HepG2 (cell line): ENCODE results near the gene RHBG. TPM values are rescaled to one million over a fixed set of nuclear protein-coding genes. Genes with fewer than 3 reads are reported as not detected.

Source experiments
- ATAC-seq: fragments of 200-7000 bp; cut with Tn5 transposase; 3 replicates; pipeline ENCODE4 v1.9.1; 2020; ENCODE audit warnings: mild to moderate bottlenecking, moderate library complexity
- BruUV-seq: library from RNA; stranded (reverse); fragments of 400-500 nt; replicated peaks from 2 replicates; lab custom pipeline; 2021; lab: Mats Ljungman, UMichigan
- CTCF ChIA-PET: fragments of 300-600 bp; formaldehyde crosslinking; extraction: SDS; loops from one replicate; lab custom pipeline; 2021; ENCODE audit warnings: low total read pairs, inconsistent platforms, low intra/inter-chr PET ratio; lab: Yijun Ruan, JAX
- POLR2A ChIA-PET: fragments of 350-600 bp; sonication (Branson Sonifier 250); formaldehyde crosslinking; loops from one replicate; lab custom pipeline; 2020; ENCODE audit warnings: antibody characterized with exemption, inconsistent platforms; lab: Yijun Ruan, JAX
- DNase-seq: peaks from one replicate; pipeline ENCODE4 v3.0.0-alpha.2; 2015; ENCODE audit warnings: low spot score
- FAIRE-seq: peaks from 3 replicates; lab custom pipeline; 2011; peaks lifted over from hg19 to GRCh38; lab: Jason Lieb, UNC
- H2AFZ ChIP-seq: one replicate; pipeline ENCODE4 v1.6.1; 2011; ENCODE audit warnings: low read length, inconsistent platforms
- H3K27ac ChIP-seq: fragments of 300-600 bp; 3 replicates; pipeline ENCODE4 v1.8.0; 2011; ENCODE audit warnings: mixed run types, mild to moderate bottlenecking, mixed read lengths, low read length, inconsistent platforms; ENCODE audit not compliant: insufficient read depth; ENCODE audit errors: extremely low read length
- H3K27me3 ChIP-seq, 2 experiments: fragments of 200-600 bp in 1 of 2; 2 replicates in 1 of 2; 3 replicates in 1 of 2; pipeline versions ENCODE4 v1.6.0 to v1.8.0; 2011; ENCODE audit warnings: low read length in 2 of 2, mild to moderate bottlenecking in 2 of 2, moderate library complexity in 2 of 2, inconsistent platforms in 1 of 2; ENCODE audit not compliant: insufficient read depth in 2 of 2, control insufficient read depth in 1 of 2
- H3K36me3 ChIP-seq, 2 experiments: fragments of 200-600 bp in 1 of 2; replicated peaks in 1 of 2; 2 replicates in 1 of 2; 3 replicates in 1 of 2; pipeline versions ENCODE4 v1.5.1 to v1.8.0; 2011; ENCODE audit warnings: low read length in 2 of 2, inconsistent platforms in 1 of 2; ENCODE audit not compliant: insufficient read depth in 2 of 2, control insufficient read depth in 1 of 2
- H3K4me1 ChIP-seq: 2 replicates; pipeline ENCODE4 v1.5.1; 2012; ENCODE audit warnings: low read length, inconsistent platforms; ENCODE audit not compliant: insufficient read depth
- H3K4me2 ChIP-seq: 2 replicates; pipeline ENCODE4 v1.6.0; 2011; ENCODE audit warnings: low read depth, low read length, inconsistent platforms
- H3K4me3 ChIP-seq, 3 experiments: fragments of 200-600 bp in 1 of 3; sonication (generic), shearing (Covaris generic) in 1 of 3; replicated peaks in 1 of 3; 2 replicates each; pipeline ENCODE4 v1.5.1; 2011 to 2016; ENCODE audit warnings: low read length in 3 of 3, inconsistent platforms in 2 of 3, low read depth in 2 of 3, mild to moderate bottlenecking in 2 of 3, control low read depth in 1 of 3, mixed read lengths in 1 of 3; ENCODE audit not compliant: insufficient read depth in 1 of 3
- H3K79me2 ChIP-seq: one replicate; pipeline ENCODE4 v1.6.1; 2011; ENCODE audit warnings: low read length, inconsistent platforms; ENCODE audit not compliant: insufficient read depth
- H3K9ac ChIP-seq: 2 replicates; pipeline ENCODE4 v1.6.0; 2011; ENCODE audit warnings: mild to moderate bottlenecking, low read depth, low read length, inconsistent platforms; ENCODE audit not compliant: insufficient read depth
- H3K9me3 ChIP-seq: 2 replicates; pipeline ENCODE4 v1.5.1; 2012; ENCODE audit warnings: mild to moderate bottlenecking, low read length
- H4K20me1 ChIP-seq: 2 replicates; pipeline ENCODE4 v1.6.0; 2011; ENCODE audit warnings: inconsistent platforms, mild to moderate bottlenecking, low read length, moderate library complexity; ENCODE audit not compliant: insufficient read depth
- CREB1 ChIP-seq, 2 experiments: fragments of 450-650 bp in 1 of 2; IDR thresholded peaks; 2 replicates each; pipeline ENCODE4 v1.6.1; 2016 to 2017; ENCODE audit warnings: control low read depth in 1 of 2, mild to moderate bottlenecking in 1 of 2, missing compliant biosample characterization in 1 of 2, missing genetic modification characterization in 1 of 2
- JUN ChIP-seq: sonication (generic); formaldehyde crosslinking; IDR thresholded peaks from 2 replicates; pipeline ENCODE4 v1.4.0; 2020; ENCODE audit warnings: mild to moderate bottlenecking, missing genetic modification reagents
- PLRG1 ChIP-seq: fragments of 450-650 bp; conservative IDR thresholded peaks from 2 replicates; pipeline ENCODE4 v1.6.1; 2016
- WGBS: methylation state at CpG from one replicate; pipeline ENCODE4 v1.1.6; 2017; ENCODE audit warnings: low lambda C conversion rate; 5-methylcytosine and 5-hydroxymethylcytosine counted together
- in situ Hi-C: cut with HindIII; loops from 2 replicates; pipeline ENCODE4 v1.10.0; 2017; ENCODE audit warnings: low pct_unique_long_range_greater_than_20kb; ENCODE audit not compliant: extremely low pct_ligation_motif_present
- intact Hi-C: fragments of 100-400 bp; cut with micrococcal nuclease; formaldehyde crosslinking; loops from one replicate; pipeline ENCODE4 v1.10.0; 2022; ENCODE audit not compliant: unreplicated experiment
- polyA plus RNA-seq, 8 experiments: library from polyadenylated mRNA; depleted of rRNA in 3 of 8; stranded (reverse) in 7 of 8; unstranded in 1 of 8; fragments of >200 nt; fragmentation: Illumina TruSeq in 4 of 8; extraction: Trizol in 4 of 8; gene quantifications; 2 replicates each; pipeline versions ENCODE4 v1.2.1 to v1.2.3, GENCODE V29; 2011 to 2016; ENCODE audit warnings: low read depth in 4 of 8, missing spikeins in 1 of 8, mixed read lengths in 1 of 8; ENCODE audit not compliant: insufficient read depth in 1 of 8
- total RNA-seq, 5 experiments: library from RNA; depleted of rRNA; stranded (reverse); fragments of >200 nt; fragmentation: Illumina TruSeq; extraction: Trizol; gene quantifications; 2 replicates each; pipeline ENCODE4 v1.2.3, GENCODE V29; 2016; ENCODE audit warnings: low read depth in 1 of 5
- TF ChIP-seq, protein P1 (sequence below): sonication (generic); formaldehyde crosslinking; IDR thresholded peaks from 2 replicates; pipeline ENCODE4 v1.5.0; 2020; ENCODE audit warnings: mild to moderate bottlenecking, missing genetic modification reagents

RHBG gene
- total and polyA plus RNA-seq, 2 of the 13 experiments (the other 11 are each of a cell fraction or from before 2014, with no cell fraction given), result 61.8 to 73.5 TPM

DNA sequence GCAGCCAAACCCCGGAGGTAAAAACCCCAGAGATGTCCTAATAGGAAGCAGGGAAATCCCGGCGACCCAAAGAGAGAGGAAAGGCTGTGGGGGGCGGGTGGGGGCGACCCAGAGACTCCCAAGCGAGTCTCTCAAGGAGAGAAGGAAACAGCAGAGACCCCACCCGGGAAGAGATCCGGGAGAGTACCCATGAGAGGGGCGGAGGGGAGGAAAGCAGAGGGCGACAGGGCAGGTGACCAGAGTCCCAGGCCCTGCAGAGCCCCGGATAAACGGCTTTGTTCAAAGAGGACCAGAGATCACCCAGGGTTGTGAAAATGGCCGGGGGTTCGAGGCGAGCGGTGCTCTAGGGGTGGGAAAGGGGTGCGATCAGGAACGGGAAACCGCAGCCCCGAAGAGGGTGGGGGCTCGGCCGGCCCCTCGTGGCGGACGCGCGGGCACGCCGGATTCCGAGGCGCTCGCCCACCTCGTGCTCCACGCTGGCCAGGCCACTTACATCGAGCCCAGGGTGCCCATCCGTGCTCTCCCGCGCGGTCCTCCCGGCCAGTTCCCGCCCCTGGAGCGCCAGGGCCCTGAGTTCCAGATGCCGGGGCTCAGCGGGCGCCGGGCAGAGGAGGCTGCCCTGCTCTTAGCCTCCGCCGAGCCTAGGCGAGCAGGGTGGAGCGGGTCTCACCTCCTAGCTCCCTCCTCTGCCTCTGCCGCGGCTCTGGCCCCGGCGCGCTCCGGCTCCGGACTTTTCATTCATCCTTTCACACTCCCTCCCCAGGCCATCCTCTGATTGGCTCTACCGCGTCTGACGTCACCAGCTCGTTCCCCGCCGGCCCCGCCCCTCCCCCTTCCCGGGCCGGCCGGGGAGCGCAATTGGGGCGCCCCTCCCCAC, 52.3 kb downstream of the RHBG start (continued):
- TF ChIP-seq, protein P1, sequence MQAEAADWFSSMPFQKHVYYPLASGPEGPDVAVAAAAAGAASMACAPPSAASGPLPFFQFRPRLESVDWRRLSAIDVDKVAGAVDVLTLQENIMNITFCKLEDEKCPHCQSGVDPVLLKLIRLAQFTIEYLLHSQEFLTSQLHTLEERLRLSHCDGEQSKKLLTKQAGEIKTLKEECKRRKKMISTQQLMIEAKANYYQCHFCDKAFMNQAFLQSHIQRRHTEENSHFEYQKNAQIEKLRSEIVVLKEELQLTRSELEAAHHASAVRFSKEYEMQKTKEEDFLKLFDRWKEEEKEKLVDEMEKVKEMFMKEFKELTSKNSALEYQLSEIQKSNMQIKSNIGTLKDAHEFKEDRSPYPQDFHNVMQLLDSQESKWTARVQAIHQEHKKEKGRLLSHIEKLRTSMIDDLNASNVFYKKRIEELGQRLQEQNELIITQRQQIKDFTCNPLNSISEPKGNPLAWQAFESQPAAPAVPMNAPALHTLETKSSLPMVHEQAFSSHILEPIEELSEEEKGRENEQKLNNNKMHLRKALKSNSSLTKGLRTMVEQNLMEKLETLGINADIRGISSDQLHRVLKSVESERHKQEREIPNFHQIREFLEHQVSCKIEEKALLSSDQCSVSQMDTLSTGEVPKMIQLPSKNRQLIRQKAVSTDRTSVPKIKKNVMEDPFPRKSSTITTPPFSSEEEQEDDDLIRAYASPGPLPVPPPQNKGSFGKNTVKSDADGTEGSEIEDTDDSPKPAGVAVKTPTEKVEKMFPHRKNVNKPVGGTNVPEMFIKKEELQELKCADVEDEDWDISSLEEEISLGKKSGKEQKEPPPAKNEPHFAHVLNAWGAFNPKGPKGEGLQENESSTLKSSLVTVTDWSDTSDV, result no peak
- no peak for TF ChIP-seq JUN (CRISPR knock-in tag)

DNA sequence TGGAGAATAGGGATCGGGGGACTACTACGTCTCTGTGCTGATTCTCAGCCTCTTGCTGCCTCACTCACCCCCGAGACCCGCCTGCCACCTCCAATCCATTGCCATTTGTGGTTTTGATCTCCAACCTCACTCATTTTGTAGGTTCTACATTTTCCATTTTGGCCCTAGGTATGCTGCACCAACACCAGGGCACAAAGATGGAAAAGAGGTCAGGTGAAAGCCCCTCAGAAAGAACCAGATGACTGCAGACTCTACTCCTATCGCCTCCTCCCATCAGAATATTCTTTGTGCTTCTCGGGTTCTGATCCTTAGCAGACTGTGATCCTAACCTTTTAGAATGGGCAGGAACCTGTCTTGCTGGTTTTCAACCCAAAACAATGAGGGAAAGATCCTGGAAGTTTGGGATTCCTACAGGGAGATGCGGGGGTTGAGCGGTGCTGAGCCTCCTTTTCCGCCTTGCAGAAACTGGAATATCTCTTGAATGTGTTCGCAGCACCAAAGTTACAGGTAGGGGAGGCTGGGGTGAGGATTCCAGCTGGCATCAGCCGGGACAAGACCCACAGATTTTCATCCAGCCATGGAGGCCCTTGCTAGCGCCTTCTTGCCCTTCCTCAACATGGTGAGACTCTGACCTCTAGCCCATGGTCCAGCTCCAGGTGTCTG, 53.1 kb downstream of the RHBG start:
- TF ChIP-seq PLRG1, result no peak
- TF ChIP-seq CREB1 (IDR thresholded peaks at IDR 0.05), result no peak
- TF ChIP-seq CREB1 (CRISPR knock-in tag; IDR thresholded peaks at IDR 0.05), result peak; percentile 8; the same call in 1 of the 2 replicates
- DNase-seq, result no peak
- no peaks in the 10 kb centered on the region for H3K36me3 ChIP-seq
- H4K20me1 ChIP-seq, result no peaks in the 10 kb centered on the region
- no peaks in the 10 kb centered on the region for H3K79me2 ChIP-seq
- H3K9ac ChIP-seq, result no peak overlapping the region
- BruUV-seq, result no TSS peak
- in situ Hi-C loops, result no loop called here
- FAIRE-seq, result no peak
- H3K4me3 ChIP-seq, result peak overlapping the region in 1 of 3 experiments; percentile 35; a peak in 1 of 6 replicates
- peaks cover 13% of the 10 kb centered on the region for H3K4me1 ChIP-seq
- ChIA-PET POLR2A (interaction anchor here (1.1 kb wide), 1 partner anchor 35 kb away, joined by 4 read pairs; no protein-coding TSS in a partner anchor), CTCF (no interaction called here)
- no peaks in the 10 kb centered on the region for H3K9me3 ChIP-seq
- no peak overlapping the region for H3K27ac ChIP-seq
- 0 out of 2 replicates have a peak overlapping the region, but pooled peaks have one; percentile 49 for H3K4me2 ChIP-seq
- peaks cover 17 to 86% of the 10 kb centered on the region in 2 experiments for H3K27me3 ChIP-seq
- 62% methylated on average over 11 of the region's 12 CpGs for whole genome bisulfite sequencing
- intact Hi-C loops, result no loop called here
- H2AFZ ChIP-seq, result no peak overlapping the region
- no peak for ATAC-seq
